Tibial artery (tissue), 4 donors: ENCODE data around the gene USF3.

Source experiments
- DNase-seq, 2 donors: peaks; one replicate each; pipeline ENCODE4 v3.0.0-alpha.2; 2019
- H3K27ac ChIP-seq, 2 donors: fragments of 200-600 bp; sonication (generic) in 1 of 2; 1 replicate in 1 of 2; 2 replicates in 1 of 2; pipeline ENCODE4 v1.5.1; 2018 to 2019; ENCODE audit warnings: mild to moderate bottlenecking in 1 of 2
- H3K27me3 ChIP-seq, 2 donors: fragments of 200-600 bp; sonication (generic) in 1 of 2; one replicate each; pipeline versions ENCODE4 v1.5.1 to v1.6.0; 2016 to 2019
- H3K36me3 ChIP-seq, 3 donors: fragments of 200-600 bp; sonication (generic) in 2 of 3; one replicate each; pipeline ENCODE4 v1.5.1; 2016 to 2019; ENCODE audit warnings: mild to moderate bottlenecking in 2 of 3
- H3K4me1 ChIP-seq, 4 donors: fragments of 200-600 bp; sonication (generic) in 2 of 4; 1 replicate in 3 of 4; 2 replicates in 1 of 4; pipeline ENCODE4 v1.5.1; 2016 to 2019
- H3K4me3 ChIP-seq, 2 donors: fragments of 200-600 bp; sonication (generic) in 1 of 2; 1 replicate in 1 of 2; 2 replicates in 1 of 2; pipeline ENCODE4 v1.5.1; 2018 to 2019; ENCODE audit warnings: mild to moderate bottlenecking in 2 of 2
- H3K9me3 ChIP-seq, 3 donors: fragments of 200-600 bp; sonication (generic) in 1 of 3; one replicate each; pipeline ENCODE4 v1.5.1; 2016 to 2019
- CTCF ChIP-seq, 2 experiments: fragments of 200-600 bp in 1 of 2; fragments of 450-650 bp in 1 of 2; IDR thresholded peaks; one replicate each; pipeline ENCODE4 v1.5.1; 2017 to 2019; ENCODE audit warnings: antibody characterized with exemption in 2 of 2, mild to moderate bottlenecking in 1 of 2, moderate library complexity in 1 of 2
- intact Hi-C: fragments of 100-400 bp; cut with DNase I; formaldehyde crosslinking; loops from one replicate; pipeline ENCODE4 v1.15.0; 2023; ENCODE audit warnings: low total_unique reads

USF3 gene

GRCh38 chr3:113634782-113635474 is 61.5 kb downstream of the USF3 start:
- intact Hi-C loops: no loop called here
- H3K27me3 ChIP-seq: no peaks in the 10 kb centered on the region
- H3K9me3 ChIP-seq: no peaks in the 10 kb centered on the region
- TF ChIP-seq CTCF (IDR thresholded peaks at IDR 0.05): no peak
- no peak overlapping the region for H3K4me3 ChIP-seq
- H3K27ac ChIP-seq: no peak overlapping the region
- no peaks in the 10 kb centered on the region for H3K36me3 ChIP-seq
- no peaks in the 10 kb centered on the region for H3K4me1 ChIP-seq
- no peak for DNase-seq

GRCh38 chr3:113631573-113631972 is 64.9 kb downstream of the USF3 start:
- no peak overlapping the region for H3K27ac ChIP-seq
- intact Hi-C loops: no loop called here
- no peak for TF ChIP-seq CTCF (IDR thresholded peaks at IDR 0.05)
- DNase-seq: no peak
- peaks cover 0 to 9% (median 0%) of the 10 kb centered on the region in 3 donors for H3K36me3 ChIP-seq
- H3K9me3 ChIP-seq: no peaks in the 10 kb centered on the region
- no peaks in the 10 kb centered on the region for H3K27me3 ChIP-seq
- H3K4me1 ChIP-seq: peaks cover 0 to 6% (median 2%) of the 10 kb centered on the region in 4 donors
- H3K4me3 ChIP-seq: no peak overlapping the region

GRCh38 chr3:113630956-113631542 is 65.4 kb downstream of the USF3 start:
- intact Hi-C loops: no loop called here
- Histone ChIP-seq H3K27ac (no peak overlapping the region), H3K36me3 (peaks cover 0 to 9% (median 0%) of the 10 kb centered on the region in 3 donors), H3K4me1 (peaks cover 0 to 7% (median 2%) of the 10 kb centered on the region in 4 donors), H3K4me3 (no peak overlapping the region), H3K9me3 (no peaks in the 10 kb centered on the region), H3K27me3 (no peaks in the 10 kb centered on the region)
- DNase-seq: no peak
- TF ChIP-seq CTCF (IDR thresholded peaks at IDR 0.05): no peak

DNA sequence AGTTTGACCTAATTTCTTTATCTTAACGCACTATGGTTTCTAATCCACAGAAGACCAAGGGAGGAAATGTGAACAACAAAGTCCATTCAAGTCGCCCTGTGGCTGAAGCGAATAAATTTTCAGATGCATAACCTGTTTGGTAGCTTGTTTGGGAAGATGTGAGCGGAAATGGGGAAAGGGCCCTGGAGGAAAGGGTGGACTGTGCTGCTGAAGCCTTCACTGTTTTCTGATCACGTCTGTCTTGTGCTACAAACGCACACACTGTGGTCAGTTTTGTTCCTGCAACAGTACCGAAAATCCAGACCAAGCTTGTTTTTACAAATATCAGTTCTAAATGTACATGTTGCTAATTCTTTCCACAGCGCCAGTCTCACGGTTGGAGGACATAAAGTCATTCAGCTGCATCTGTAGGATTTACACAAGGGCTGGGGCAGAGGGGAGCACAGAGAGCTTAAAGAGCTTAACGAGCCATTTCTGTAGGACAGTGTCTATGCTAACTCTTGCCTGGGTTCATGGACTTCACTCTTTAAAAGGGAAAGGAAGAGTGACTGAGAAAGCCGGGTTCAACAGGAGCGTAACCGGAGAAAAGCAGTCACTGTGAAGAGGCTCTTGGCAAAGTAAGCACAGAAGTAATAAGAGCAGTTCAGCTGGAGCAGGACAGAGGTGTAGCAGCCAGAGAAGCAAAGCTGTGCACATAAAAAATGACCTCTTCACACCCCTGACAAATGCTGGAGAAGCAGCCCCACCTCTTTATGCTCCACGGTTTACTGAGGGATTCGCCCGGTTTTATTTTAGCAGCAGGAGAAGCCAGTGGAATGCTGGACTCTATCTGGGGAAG is 66.6 kb downstream of the USF3 start:
- DNase-seq: no peak
- peaks cover 0 to 9% (median 0%) of the 10 kb centered on the region in 3 donors for H3K36me3 ChIP-seq
- H3K4me3 ChIP-seq: no peak overlapping the region
- TF ChIP-seq CTCF (IDR thresholded peaks at IDR 0.05): no peak
- H3K27me3 ChIP-seq: no peaks in the 10 kb centered on the region
- H3K4me1 ChIP-seq: peaks cover 0 to 7% (median 2%) of the 10 kb centered on the region in 4 donors
- H3K9me3 ChIP-seq: no peaks in the 10 kb centered on the region
- no peak overlapping the region for H3K27ac ChIP-seq
- intact Hi-C loops: no loop called here

GRCh38 chr3:113628788-113629187 is 67.7 kb downstream of the USF3 start:
- intact Hi-C loops: no loop called here
- no peak for DNase-seq
- no peak overlapping the region for H3K4me3 ChIP-seq
- H3K4me1 ChIP-seq: peaks cover 0 to 7% (median 2%) of the 10 kb centered on the region in 4 donors
- H3K27ac ChIP-seq: no peak overlapping the region
- peaks cover 0 to 9% (median 0%) of the 10 kb centered on the region in 3 donors for H3K36me3 ChIP-seq
- TF ChIP-seq CTCF (IDR thresholded peaks at IDR 0.05): no peak
- H3K9me3 ChIP-seq: no peaks in the 10 kb centered on the region
- H3K27me3 ChIP-seq: no peaks in the 10 kb centered on the region
